Measurements from ENCODE around the gene TWNK.
A peak's percentile ranks its signal among the peaks of the same experiment; 100 is the strongest.

The TWNK gene

DNA sequence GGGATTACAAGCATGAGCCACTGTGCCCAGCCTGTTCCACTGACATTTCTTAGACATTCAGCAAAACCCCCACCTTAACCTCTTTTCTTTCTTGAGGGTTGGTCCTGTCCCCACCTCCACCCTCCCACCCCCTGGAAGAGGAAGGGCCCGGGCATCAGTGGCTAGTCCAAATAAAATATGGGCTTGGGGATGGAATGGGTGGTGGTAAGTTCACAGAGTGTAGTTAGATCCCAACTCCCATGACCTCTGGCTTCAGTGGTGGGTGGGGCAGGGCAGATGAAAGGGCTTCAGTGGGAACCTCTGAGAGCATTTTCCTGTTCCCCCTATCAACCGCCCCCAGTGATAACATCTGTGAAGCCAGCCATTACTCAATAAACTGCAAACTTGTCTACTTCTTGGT is 53.5 kb downstream of the TWNK start:
- Histone ChIP-seq H3K27ac (replicated peaks) (no peak overlapping the region), H3K27me3 (ENCODE audit: insufficient read depth, poor library complexity, severe bottlenecking) (no peaks in the 10 kb centered on the region), H3K4me3 (replicated peaks; ENCODE audit: insufficient read depth, low read length) (no peak overlapping the region)
- no peak for DNase-seq (ENCODE audit: low read depth in 1 of 2, low spot score in 1 of 2)
- TF ChIP-seq CTCF (IDR thresholded peaks at IDR 0.05; ENCODE audit: insufficient read depth, low read length) (no peak), POLR2AphosphoS5 (IDR thresholded peaks at IDR 0.05; ENCODE audit: low read depth) (no peak), REST (IDR thresholded peaks at IDR 0.05; ENCODE audit: insufficient replicate concordance, low read depth) (no peak), SPI1 (IDR thresholded peaks at IDR 0.05; ENCODE audit: borderline replicate concordance, low read depth) (no peak), GABPA (IDR thresholded peaks at IDR 0.05; ENCODE audit: low read depth) (no peak)

DNA sequence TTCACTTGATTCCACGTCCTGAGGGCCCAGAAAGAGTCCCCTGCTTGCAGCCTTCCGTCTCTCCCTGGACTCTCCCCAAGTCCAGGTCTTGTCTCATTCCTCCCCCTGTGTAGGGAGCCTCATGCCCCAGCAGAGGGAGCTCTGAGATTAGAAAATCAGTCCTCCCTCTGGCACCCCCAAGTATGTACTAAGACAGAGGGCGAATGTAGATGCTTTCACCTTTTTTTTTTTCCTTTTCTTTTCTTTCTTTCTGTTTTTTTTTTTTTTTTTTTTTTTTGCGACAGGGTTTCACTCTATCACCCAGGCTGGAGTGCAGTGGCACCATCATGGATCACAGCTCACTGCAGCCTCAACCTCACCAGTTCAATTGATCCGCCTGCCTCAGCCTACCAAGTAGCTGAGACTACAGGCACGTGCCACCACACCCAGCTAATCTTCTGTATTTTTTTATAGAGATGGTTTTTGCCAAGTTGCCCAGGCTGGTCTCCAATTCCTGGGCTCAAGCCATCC is 54.0 kb downstream of the TWNK start:
- DNase-seq (ENCODE audit: low read depth in 1 of 2, low spot score in 1 of 2), result peak; percentile 59 to 86
- no peaks in the 10 kb centered on the region for H3K27me3 ChIP-seq (ENCODE audit: insufficient read depth, poor library complexity, severe bottlenecking)
- no peak overlapping the region for H3K4me3 ChIP-seq (replicated peaks; ENCODE audit: insufficient read depth, low read length)
- H3K27ac ChIP-seq (replicated peaks), result no peak overlapping the region
- no peak for TF ChIP-seq GABPA (IDR thresholded peaks at IDR 0.05; ENCODE audit: low read depth)
- peak; percentile 84 for TF ChIP-seq CTCF (IDR thresholded peaks at IDR 0.05; ENCODE audit: insufficient read depth, low read length)

GRCh38 chr10:101042118-101042517 is 54.8 kb downstream of the TWNK start:
- Histone ChIP-seq H3K4me3 (replicated peaks; ENCODE audit: insufficient read depth, low read length) (peak overlapping the region; percentile 46), H3K27ac (replicated peaks) (no peak overlapping the region), H3K27me3 (ENCODE audit: insufficient read depth, poor library complexity, severe bottlenecking) (no peaks in the 10 kb centered on the region)
- TF ChIP-seq GABPA (IDR thresholded peaks at IDR 0.05; ENCODE audit: low read depth) (no peak), POLR2AphosphoS5 (IDR thresholded peaks at IDR 0.05; ENCODE audit: low read depth) (no peak), CTCF (IDR thresholded peaks at IDR 0.05; ENCODE audit: insufficient read depth, low read length) (no peak), SPI1 (IDR thresholded peaks at IDR 0.05; ENCODE audit: borderline replicate concordance, low read depth) (no peak), REST (IDR thresholded peaks at IDR 0.05; ENCODE audit: insufficient replicate concordance, low read depth) (no peak)
- no peak for DNase-seq (ENCODE audit: low read depth in 1 of 2, low spot score in 1 of 2)

- peak overlapping the region; percentile 46 for H3K4me3 ChIP-seq (replicated peaks; ENCODE audit: insufficient read depth, low read length)
- peak overlapping the region; percentile 67 for H3K27ac ChIP-seq (replicated peaks)
- TF ChIP-seq GABPA (IDR thresholded peaks at IDR 0.05; ENCODE audit: low read depth) (0 out of 2 replicates have a peak, but pooled peaks have one; percentile 32), POLR2AphosphoS5 (IDR thresholded peaks at IDR 0.05; ENCODE audit: low read depth) (peak; percentile 69; the same call in 1 of the 2 replicates), REST (IDR thresholded peaks at IDR 0.05; ENCODE audit: insufficient replicate concordance, low read depth) (no peak)
- no peaks in the 10 kb centered on the region for H3K27me3 ChIP-seq (ENCODE audit: insufficient read depth, poor library complexity, severe bottlenecking)
- peak; percentile 90 to 95 for DNase-seq (ENCODE audit: low read depth in 1 of 2, low spot score in 1 of 2)
Observed at GRCh38 chr10:101042667-101043362, 55.5 kb downstream of the TWNK start.

Measured in HL-60 (cell line).